ENCODE results near the gene PRDM9. TPM values are rescaled to one million over a fixed set of nuclear protein-coding genes. Genes with fewer than 3 reads are reported as not detected.

PRDM9 gene
- total RNA-seq (2014; rRNA removed; shearing (Covaris generic)) (not detected in 2 replicates), polyA plus RNA-seq (2016; fragmentation: Nextera tagmentation; extraction: Ambion mirVana) (not detected in 2 replicates)

GRCh38 chr5:23507278-23507685 is at the start of gene PRDM9:
Gene PRDM9 (plus strand): TSS chr5:23507609. CDS start chr5:23509034, 1,425 bp downstream.
- Histone ChIP-seq H3K27ac (no peak within 1 kb of the TSS), H4K20me1 (ENCODE audit: insufficient read depth) (no peaks in the 10 kb centered on the region), H3K36me3 (ENCODE audit: low read depth) (no peaks in the 10 kb centered on the region), H2AFZ (peak within 1 kb of the TSS; percentile 63; the same call in 1 of the 2 replicates), H3F3A (ENCODE audit: insufficient read depth) (no peaks in the 10 kb centered on the region), H3K27me3 (replicated peaks; ENCODE audit: insufficient read depth) (no peaks in the 10 kb centered on the region), H3K79me2 (ENCODE audit: insufficient read depth) (no peaks in the 10 kb centered on the region), H3K9me3 (ENCODE audit: low read depth) (no peaks in the 10 kb centered on the region), H3K4me3 (peak within 1 kb of the TSS; percentile 47; the same call in 1 of the 2 replicates), H3K4me2 (ENCODE audit: unreplicated experiment) (no peak within 1 kb of the TSS), H3K9me2 (ENCODE audit: insufficient read depth) (no peaks in the 10 kb centered on the region), H3K4me1 (ENCODE audit: insufficient read depth) (no peaks in the 10 kb centered on the region), H3K9ac (no peak within 1 kb of the TSS)
- in situ Hi-C loops (cut with MboI): no loop called here
- TF ChIP-seq EZH2phosphoT487 (IDR thresholded peaks at IDR 0.05; ENCODE audit: insufficient read depth, low read depth) (no peak), EZH2 (IDR thresholded peaks at IDR 0.05; ENCODE audit: insufficient read depth, poor library complexity, severe bottlenecking) (no peak)
- peak; percentile 37 for DNase-seq
- 42 to 52% methylated on average over 25 to 27 of the region's 27 CpGs for WGBS, 2 experiments (ENCODE audit: low coverage in 1 of 2, low lambda C conversion rate in 2 of 2, missing lambda C conversion rate in 2 of 2)

- Histone ChIP-seq H3K27ac (no peak overlapping the region), H3K4me2 (ENCODE audit: unreplicated experiment) (no peak overlapping the region), H2AFZ (no peak overlapping the region), H3K9me3 (ENCODE audit: low read depth) (no peaks in the 10 kb centered on the region), H3F3A (ENCODE audit: insufficient read depth) (no peaks in the 10 kb centered on the region), H3K27me3 (replicated peaks; ENCODE audit: insufficient read depth) (no peaks in the 10 kb centered on the region), H3K9ac (no peak overlapping the region), H3K4me1 (ENCODE audit: insufficient read depth) (no peaks in the 10 kb centered on the region), H3K36me3 (ENCODE audit: low read depth) (no peaks in the 10 kb centered on the region), H3K9me2 (ENCODE audit: insufficient read depth) (no peaks in the 10 kb centered on the region), H3K79me2 (ENCODE audit: insufficient read depth) (no peaks in the 10 kb centered on the region), H3K4me3 (no peak overlapping the region), H4K20me1 (ENCODE audit: insufficient read depth) (no peaks in the 10 kb centered on the region)
- in situ Hi-C loops (cut with MboI): no loop called here
- DNase-seq: no peak
- 10 to 11% methylated on average over 3 of the region's 3 CpGs for WGBS, 2 experiments (ENCODE audit: low coverage in 1 of 2, low lambda C conversion rate in 2 of 2, missing lambda C conversion rate in 2 of 2)
- TF ChIP-seq EZH2 (IDR thresholded peaks at IDR 0.05; ENCODE audit: insufficient read depth, poor library complexity, severe bottlenecking) (no peak), EZH2phosphoT487 (IDR thresholded peaks at IDR 0.05; ENCODE audit: insufficient read depth, low read depth) (no peak)
Observed at GRCh38 chr5:23457780-23458179, 49.6 kb upstream of the PRDM9 start.

- no peak overlapping the region for H3K27ac ChIP-seq
- no peaks in the 10 kb centered on the region for H3K27me3 ChIP-seq (replicated peaks; ENCODE audit: insufficient read depth)
- no peaks in the 10 kb centered on the region for H3K79me2 ChIP-seq (ENCODE audit: insufficient read depth)
- H3K9me2 ChIP-seq (ENCODE audit: insufficient read depth): no peaks in the 10 kb centered on the region
- no peak overlapping the region for H3K4me2 ChIP-seq (ENCODE audit: unreplicated experiment)
- H3K36me3 ChIP-seq (ENCODE audit: low read depth): no peaks in the 10 kb centered on the region
- 24 to 39% methylated on average over 3 of the region's 3 CpGs for WGBS, 2 experiments (ENCODE audit: low coverage in 1 of 2, low lambda C conversion rate in 2 of 2, missing lambda C conversion rate in 2 of 2)
- no peaks in the 10 kb centered on the region for H3K9me3 ChIP-seq (ENCODE audit: low read depth)
- in situ Hi-C loops (cut with MboI): no loop called here
- H3K4me3 ChIP-seq: no peak overlapping the region
- no peak overlapping the region for H2AFZ ChIP-seq
- no peak for TF ChIP-seq EZH2phosphoT487 (IDR thresholded peaks at IDR 0.05; ENCODE audit: insufficient read depth, low read depth)
- TF ChIP-seq EZH2 (IDR thresholded peaks at IDR 0.05; ENCODE audit: insufficient read depth, poor library complexity, severe bottlenecking): no peak
- H4K20me1 ChIP-seq (ENCODE audit: insufficient read depth): no peaks in the 10 kb centered on the region
- DNase-seq: no peak
- H3F3A ChIP-seq (ENCODE audit: insufficient read depth): no peaks in the 10 kb centered on the region
- H3K4me1 ChIP-seq (ENCODE audit: insufficient read depth): no peaks in the 10 kb centered on the region
- H3K9ac ChIP-seq: no peak overlapping the region
Observed at GRCh38 chr5:23459214-23459613, 48.2 kb upstream of the PRDM9 start.

- H3K9me3 ChIP-seq (ENCODE audit: low read depth): no peaks in the 10 kb centered on the region
- no peak overlapping the region for H2AFZ ChIP-seq
- WGBS, 2 experiments (ENCODE audit: low coverage in 1 of 2, low lambda C conversion rate in 2 of 2, missing lambda C conversion rate in 2 of 2): 8 to 13% methylated on average over 1 of the region's 1 CpG
- no peak overlapping the region for H3K27ac ChIP-seq
- no peaks in the 10 kb centered on the region for H3K9me2 ChIP-seq (ENCODE audit: insufficient read depth)
- H4K20me1 ChIP-seq (ENCODE audit: insufficient read depth): no peaks in the 10 kb centered on the region
- in situ Hi-C loops (cut with MboI): no loop called here
- no peak for DNase-seq
- H3F3A ChIP-seq (ENCODE audit: insufficient read depth): no peaks in the 10 kb centered on the region
- no peaks in the 10 kb centered on the region for H3K27me3 ChIP-seq (replicated peaks; ENCODE audit: insufficient read depth)
- H3K36me3 ChIP-seq (ENCODE audit: low read depth): no peaks in the 10 kb centered on the region
- no peaks in the 10 kb centered on the region for H3K4me1 ChIP-seq (ENCODE audit: insufficient read depth)
- no peak overlapping the region for H3K9ac ChIP-seq
- TF ChIP-seq EZH2phosphoT487 (IDR thresholded peaks at IDR 0.05; ENCODE audit: insufficient read depth, low read depth) (no peak), EZH2 (IDR thresholded peaks at IDR 0.05; ENCODE audit: insufficient read depth, poor library complexity, severe bottlenecking) (no peak)
- H3K4me2 ChIP-seq (ENCODE audit: unreplicated experiment): no peak overlapping the region
- no peak overlapping the region for H3K4me3 ChIP-seq
- H3K79me2 ChIP-seq (ENCODE audit: insufficient read depth): no peaks in the 10 kb centered on the region
Observed at GRCh38 chr5:23461576-23461975, 45.8 kb upstream of the PRDM9 start.
